ENCODE results near the gene PHF21B.
"Not testable (repeated sequence)": the region's sequence is repeated elsewhere in the genome, so short reads cannot be mapped to it uniquely, and the experiment has no call there.

PHF21B gene

DNA sequence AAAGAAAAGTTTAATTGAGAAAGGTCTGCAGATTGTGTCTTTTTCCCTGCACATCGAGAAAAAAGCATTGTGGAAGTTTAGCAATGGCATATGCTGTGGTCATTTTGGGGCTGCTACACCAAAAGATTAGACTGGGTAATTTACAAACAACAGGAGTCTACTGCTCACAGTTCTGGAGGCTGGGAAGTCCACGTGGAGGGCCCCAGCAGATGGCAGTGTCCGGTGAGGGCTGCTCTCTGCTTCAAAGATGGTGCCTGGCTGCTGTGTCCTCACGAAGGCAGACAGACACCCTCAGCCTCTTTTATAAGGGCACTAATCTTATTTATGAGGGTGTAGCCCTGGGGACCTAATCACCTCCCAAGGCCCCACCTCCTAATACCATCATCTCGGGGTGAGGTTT lies 21.1 kb downstream of the PHF21B start:
- no peak for DNase-seq

DNA sequence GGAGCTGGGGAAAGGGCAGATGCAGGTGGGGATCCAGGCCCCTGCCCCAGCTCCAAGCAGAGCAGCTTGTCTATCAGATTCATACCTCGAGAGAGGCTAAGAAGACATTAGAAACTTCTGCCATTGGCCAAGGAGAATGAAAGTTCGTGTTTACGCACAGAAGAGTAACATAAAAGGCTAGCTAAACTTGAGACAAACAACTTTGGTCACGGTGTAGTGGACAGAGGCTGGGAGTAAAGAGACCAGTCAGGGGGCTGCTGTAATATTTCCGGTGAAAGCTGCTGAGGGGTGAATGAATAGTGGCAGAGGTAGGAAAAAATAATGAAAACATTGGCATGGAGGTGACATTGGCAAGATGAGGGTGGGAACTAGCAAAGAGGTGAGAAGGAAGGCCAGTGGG lies 22.9 kb downstream of the PHF21B start:
- no peak for DNase-seq

DNA sequence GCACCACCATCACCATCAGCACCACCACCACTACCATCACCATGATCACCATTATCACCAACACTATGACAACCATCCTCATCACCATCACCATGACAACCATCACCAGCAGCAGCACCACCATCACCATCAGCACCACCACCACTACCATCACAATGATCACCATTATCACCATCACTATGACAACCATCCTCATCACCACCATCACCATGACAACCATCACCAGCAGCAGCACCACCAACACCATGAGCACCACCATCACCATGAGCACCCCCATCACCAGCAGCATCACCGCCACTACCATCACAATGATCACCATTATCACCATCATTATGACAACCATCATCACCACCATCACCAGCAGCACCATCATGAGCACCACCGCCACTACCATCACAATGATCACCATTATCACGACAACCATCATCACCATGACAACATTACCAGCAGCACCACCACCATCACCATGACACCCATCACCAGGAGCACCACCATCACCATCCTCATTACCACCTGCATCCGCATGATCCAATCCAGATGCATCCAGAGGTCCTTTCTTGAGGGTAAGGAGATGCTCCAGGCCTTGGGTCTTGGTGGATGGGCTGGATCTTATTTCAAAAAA lies 23.8 kb downstream of the PHF21B start:
- no peak for DNase-seq

DNA sequence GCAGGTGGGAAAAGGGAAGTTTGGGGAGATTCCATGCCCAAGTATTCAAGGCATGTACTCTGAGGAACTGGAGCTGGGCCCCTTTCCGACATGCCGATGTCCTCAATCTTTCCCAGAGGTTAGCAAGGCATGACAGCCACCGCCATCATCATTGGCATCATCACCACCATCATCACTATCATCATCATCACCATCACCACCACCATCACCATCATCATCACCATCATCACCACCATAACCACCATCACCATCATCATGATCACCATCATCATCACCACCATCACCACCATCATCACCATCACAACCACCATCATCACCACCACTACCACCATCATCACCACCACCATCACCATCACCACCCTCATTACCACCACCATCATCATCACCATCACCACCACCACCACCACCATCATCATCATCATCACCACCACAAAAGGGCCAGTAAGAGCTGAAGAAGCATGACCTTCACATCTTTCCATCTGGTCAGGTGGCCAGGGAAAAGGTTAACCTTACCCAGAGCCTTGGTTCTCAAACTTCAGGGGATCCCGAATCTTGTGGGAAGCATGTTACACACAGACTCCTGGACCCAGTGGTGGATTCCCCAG lies 25.8 kb downstream of the PHF21B start:
- no peak for DNase-seq

DNA sequence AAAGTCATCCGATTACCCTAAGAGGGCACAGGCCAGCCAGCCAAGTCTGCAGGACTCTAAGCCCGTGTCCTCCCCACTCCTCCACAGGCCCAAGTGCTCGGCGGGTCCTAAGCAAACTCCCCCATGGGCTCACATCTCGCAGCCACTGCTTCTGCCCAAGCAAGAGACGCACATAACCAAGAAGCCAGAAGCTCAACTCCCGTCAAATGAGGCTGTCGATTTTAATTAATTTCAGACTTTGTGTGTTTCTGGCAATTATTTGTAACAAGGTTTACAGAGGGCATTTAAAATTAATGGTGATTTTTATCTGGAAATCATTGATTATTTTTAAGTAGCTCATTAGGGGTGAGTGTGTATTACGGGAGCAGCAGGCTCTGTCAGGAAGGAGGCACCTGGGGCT lies 27.4 kb downstream of the PHF21B start:
- DNase-seq, result no peak

DNA sequence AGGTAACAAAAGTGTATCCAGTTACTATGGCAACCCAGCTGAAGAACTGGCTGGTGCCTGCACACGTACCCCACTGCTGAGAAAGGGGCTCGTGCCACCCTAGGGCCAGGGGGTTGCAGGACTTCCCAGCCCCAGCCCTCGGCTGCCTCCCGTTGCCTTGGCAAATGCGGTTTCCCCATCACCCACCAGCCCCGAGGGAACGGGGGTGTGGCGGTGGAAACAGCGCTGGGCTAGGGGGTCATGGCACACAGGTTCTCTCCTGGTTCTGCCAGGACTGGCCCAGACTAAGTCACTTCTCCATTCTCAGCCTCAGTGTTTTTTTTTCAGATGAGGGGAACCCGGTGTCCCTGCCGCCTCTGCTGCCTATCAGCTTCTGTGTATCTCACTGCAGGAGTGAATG lies 27.9 kb downstream of the PHF21B start:
- no peak for DNase-seq

DNA sequence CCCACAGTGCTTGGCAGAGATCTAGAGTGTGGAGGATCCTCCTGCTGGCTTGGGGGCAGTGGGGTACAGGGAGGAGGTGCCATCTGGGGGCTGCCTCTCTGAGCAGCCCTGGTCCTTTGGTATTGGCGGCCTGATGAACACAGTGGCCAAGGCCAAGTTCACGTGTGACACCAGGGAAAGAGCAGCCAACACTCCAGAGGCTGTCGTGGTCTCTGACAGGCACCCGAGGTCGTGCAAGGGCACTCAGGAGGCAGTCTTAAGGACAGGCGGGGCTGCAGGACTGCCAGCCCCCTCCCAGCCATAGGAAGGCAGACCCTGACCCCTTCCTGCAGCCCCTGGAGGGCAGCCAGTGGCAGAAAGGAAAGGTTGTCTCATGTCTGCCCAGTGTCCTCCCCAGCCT lies 30.7 kb downstream of the PHF21B start:
- DNase-seq, result no peak

DNA sequence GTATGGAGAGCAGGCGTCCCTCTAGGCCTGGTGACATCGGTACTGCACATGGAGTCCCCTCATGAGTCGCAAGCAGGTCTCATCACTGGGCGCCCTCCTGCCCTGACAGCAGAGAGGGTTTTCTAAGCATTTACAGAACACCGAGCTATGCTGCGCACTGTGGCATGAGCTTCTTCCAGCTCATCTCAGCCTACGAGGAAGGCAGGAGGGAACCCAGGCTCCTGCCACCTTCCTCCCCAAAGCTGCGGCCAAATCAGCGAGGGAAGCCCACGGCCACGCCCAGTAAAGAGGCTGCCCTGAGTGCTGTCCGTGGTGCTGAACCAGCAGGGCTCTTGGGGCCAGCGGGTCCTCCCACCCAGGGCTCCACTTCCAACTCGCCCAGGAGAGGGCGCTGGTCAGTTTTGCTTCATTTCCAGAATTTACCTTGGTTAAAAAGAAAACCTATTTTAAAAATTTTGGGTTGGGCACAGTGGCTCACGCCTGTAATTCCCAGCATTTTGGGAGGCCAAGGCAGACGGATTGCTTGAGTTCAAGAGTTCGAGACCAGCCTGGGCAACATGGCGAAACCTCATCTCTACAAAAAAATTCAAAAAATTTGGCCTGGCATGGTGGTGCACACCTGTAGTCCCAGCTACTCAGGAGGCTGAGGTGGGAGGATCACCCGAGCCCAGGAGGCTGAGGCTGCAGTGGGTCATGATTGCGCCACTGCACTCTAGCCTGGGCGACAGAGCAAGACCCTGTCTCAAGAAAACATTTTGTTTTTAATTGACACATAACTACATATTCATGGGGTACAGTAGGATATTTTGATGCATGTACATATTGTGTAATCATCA lies 34.2 kb downstream of the PHF21B start:
- DNase-seq, result peak; percentile 64 to 82

DNA sequence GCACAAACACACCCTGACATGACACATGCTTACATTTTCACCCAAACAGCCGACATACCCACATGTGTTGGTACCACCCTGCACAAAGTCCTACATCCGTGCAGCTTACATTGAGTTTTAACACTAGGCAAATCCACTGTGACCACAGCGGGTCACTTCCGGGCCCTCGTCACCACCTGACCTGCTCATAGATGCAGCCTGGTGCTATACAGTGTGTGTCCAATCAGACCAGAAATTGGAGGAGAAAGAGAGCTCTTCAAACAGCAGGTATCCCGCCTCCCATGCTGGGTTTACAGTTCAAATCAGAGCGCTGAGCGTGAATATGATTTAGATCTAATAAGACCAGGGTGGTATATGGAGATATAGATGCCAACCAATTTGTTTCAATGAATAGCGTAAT lies 35.4 kb downstream of the PHF21B start:
- DNase-seq, result no peak

DNA sequence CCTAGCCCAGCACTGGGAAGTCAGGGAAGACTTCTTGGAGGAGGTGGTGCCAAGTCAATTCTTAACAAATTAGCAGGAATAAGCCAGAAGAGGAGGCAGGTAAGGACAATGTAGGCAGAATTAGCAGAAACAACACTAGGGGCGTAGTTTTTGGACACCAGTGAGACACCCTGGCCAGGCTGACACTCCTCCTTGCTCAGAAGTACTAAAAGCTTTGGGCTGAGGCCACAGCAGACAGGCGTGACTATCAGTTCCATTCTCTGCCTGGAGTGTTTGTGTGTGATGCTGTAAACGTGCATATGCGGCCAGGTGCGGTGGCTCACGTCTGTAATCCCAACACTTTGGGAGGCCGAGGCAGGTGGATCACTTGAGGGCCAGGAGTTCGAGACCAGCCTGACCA lies 36.0 kb downstream of the PHF21B start:
- no peak for DNase-seq

DNA sequence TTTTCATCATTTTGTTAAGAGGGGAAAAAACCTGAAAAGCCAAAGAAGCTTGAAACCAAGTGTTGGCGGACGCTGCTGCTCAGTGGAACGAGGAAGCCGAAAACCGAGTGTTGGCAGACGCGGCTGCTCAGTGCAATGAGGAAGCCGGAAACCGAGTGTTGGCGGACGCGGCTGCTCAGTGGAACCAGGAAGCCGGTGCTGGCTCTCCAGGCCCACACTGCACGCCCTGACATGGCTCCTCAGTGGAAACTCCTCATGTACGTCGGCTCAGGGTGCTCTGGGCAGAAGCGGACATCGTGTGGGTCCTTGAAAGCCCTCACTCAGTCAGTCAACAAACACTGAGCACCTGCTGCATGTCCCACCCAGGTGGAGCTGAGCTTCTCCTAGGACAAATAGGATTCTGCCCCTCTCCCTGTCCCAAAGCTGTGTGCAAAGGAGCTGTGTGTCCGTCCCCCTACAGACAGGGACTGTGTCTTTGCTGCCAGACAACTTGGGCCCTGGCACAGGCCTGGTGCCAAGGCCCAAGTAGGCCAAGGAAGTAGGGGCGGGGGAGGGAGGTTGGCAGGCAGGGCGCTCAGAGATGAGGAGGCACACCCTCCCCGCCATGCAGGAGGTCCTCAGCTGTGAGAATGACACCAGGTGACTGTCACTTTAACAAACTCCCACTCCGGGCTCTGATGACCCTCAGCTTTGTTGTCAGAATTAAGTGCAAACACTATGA lies 37.3 kb downstream of the PHF21B start:
- DNase-seq, result peak; percentile 22 to 38

DNA sequence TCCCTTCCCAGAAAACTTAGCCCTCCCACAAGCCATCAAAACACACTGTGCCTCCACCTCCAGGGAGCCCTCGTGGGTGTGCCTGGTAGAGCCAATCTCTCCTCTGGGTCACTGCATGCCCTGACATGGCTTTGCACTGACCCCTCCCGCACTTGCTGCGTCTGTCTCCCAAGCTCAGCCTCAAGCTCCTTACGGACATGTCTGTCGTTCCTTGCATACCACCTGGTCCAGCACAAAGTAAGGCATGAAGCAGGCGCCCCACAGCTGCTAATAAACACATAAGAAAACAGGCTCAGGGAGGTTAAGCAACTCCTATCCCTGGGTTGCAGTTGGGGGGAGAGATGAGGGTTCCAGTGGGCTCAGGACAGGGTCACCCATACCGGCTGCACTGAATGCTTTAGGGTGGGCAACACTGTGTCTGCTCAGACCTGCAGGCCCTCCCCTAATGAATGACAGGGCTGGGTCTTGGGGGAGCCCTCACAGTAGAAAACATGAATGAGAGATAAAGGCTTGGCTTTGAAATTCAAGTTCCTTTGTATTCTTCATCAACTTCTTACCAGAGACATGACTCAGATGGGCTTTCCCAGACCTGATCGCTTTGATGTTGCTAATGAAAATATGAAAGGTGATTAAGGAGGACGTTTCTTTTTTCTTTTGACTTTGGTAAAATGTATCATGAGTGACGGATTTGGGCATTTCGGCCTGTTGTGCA lies 38.0 kb downstream of the PHF21B start:
- DNase-seq, result no peak

DNA sequence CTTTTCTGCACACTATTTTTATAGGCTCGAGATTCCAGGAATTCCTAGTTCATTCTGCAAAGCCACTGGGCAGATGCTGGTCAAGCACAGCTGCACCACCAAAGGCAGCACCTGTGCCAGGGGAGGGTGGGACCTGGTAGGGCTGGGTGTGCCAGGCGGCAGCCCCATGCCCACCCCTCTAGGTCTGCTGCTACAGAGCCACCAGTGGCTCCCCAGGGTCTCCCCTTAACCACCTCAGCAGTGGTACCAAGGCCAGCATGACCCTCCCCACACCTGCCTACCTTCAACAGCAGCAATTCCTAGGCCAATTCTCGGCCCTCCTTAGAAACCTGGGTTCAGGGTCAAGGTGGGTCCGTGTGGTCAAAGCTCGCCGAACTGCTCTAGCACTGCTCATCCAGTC lies 39.5 kb downstream of the PHF21B start:
- DNase-seq, result no peak

DNA sequence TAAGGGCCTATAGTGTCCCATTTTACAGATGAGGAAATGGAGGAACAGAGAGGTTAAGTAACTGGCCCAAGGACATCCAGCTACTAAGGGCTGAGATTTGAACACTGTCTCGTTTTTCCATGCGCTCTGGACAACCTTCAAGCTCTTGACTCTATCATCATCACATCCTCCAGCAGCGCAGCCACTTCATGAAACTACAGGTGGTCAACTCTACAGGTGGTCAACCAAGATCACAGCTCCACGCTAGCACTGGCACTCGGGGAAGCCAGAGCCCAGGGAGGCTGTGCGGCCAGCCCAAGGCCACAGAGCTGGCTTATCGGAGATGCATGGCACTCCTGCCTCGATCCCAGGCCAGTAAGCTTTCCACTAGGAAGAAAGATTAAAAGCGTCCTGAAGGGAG lies 40.0 kb downstream of the PHF21B start:
- DNase-seq, result no peak

DNA sequence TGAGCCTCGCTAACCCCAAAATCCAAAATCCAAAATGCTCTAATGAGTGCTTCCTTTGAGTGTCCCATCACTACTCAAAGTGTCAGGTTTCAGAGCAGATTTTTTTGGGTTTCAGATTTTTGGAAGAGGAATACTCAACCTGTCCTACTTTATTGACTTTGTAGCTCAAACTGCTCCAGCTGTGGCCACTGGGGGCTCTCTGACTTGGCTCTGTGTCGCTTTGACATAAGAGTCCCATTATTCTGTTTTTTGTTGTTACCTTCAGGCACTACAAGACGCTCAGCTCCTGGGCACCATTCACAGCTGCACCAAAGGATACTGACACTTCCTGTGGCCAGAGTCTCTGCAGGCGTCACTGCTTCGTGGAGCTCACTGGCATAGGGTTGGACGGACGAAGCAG lies 41.1 kb downstream of the PHF21B start:
- DNase-seq, result no peak

DNA sequence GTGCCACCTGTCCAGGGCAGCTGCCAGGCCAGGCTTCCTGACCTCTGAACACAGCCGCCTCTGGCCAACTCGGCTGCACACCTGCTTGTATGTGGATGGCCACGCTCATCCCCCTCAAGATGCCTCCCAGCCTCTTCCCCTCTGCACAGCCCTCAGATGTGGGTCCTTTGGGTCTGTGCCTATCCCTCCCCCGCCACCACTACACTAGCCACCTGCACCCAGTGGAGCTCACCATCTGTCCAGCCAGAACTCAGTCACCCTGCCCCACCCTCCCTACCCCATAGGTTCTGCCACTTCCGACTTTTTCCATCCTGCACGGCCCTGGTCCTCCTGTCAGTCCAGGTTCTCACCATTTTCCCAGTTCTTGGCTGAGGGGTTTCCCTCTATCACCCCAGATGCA lies 44.6 kb downstream of the PHF21B start:
- DNase-seq, result no peak

DNA sequence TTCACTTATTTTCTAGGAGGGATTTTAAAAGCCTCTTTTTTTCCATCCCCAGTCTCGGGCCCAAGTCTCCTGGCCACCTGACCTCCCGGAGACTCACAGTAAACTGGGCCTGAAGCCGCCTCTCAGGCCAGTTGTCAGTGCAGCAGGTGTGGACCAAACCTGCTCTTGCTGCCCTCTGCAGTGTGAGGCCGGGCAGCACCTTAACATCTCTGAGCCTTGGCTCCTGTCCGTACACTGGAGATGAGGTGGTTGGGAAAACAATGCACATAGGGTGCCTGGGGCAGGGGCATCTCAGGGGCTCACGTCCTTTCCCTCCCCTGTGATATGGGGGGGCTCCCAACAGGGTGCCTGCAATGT lies 45.1 kb downstream of the PHF21B start:
- no peak for DNase-seq

DNA sequence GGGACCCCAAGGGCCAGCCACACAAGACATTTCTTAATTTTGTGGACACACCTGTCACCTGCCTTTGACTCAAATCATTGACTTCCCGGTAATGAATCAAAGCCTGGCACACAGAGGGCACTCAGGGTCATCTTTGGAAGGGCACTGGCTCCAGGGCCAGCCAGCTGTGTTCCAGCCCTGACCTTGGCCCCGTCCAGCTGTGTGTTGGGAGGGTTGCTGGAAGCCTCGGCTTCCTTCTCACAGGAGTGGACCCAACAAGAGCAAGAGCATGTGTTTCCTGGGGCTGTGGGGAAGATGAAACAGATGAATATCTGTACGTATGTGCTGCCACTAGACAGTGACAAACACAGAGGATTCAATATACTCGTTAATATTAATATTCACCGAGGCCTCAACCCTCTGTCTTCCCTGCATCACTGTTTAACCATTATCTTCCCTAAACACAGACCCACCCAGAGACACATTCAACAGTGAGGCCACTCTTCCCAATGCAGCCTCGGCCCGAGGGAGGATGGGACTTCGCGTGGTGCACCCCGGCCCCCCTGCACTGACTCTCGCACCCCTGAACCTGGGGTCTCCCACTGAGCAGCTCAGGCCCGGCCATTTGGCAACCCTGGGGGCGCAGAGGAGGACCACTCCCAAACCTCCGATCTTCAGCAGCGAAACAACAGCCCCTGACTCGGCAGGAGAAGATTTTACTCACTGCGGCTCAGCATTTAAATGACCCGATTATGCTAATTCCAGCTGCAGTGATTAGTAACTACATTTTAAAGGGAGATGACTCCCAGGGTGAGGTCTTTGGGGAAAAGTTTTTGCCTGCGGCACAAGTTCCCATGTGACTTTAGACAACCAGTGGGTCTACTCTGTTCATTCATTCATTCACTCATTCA lies 45.7 kb downstream of the PHF21B start:
- DNase-seq, result no peak

DNA sequence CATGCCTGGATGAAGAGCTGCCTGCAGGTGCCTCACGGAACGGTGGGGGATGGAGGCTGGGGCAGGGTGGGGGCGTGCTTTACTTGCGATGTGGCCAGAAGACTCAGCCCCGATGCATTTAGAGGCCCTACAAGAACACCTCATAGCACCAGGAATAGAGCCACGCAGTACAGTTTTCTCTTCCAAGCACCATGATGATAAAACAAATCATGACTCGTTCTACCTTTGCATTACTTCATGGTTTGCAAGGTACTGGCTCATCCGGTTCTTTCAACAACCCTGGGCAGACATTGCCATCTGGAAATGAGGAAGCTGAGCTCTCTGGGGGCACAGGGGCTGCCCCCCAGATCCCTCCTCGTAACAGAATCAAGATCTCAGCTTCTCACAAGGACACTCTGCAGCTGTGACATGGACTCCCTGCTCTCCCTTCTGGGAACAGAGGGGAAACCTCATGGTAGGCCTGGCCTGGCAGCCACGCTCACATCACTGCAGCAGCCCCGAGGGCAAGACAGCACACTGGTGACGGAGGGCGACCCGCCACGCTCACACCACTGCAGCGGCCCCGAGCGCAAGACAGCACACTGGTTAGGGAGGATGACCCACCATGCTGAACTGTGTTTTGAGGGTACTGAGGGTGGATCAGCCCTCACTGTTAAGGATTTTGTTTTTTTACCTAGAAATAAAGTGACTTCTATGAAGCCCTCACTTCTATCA lies 46.9 kb downstream of the PHF21B start:
- DNase-seq, result no peak

DNA sequence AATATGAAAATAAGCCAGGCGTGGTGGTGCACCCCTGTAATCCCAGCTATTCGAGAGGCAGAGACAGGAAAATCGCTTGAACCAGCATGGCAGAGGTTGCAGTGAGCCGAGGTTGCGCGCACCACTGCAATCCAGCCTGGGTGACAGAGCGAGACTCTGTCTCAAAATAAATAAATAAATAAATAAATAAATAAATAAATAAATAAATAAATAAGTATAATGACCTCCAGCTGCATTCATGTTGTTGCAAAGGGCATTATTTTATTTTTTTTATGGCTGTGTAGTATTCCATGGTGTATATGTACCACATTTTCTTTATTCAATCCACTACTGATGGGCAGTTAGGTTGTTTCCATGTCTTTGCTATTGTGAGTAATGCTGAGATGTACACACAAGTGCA lies 48.1 kb downstream of the PHF21B start:
- DNase-seq, result not testable (repeated sequence)

Data from stimulated activated CD4-positive, alpha-beta T cell treated with anti-CD3 and anti-CD28 coated beads, Interleukin-2, amount 100 ng/mL, for 24 hours (primary cell).